NCI-H524 treated with DMSO at 0.1 percent for 48 hours (cell line): ENCODE results near the gene POU6F2.

Source experiments
- DNase-seq: peaks from one replicate; lab custom pipeline; 2025; lab: John Stamatoyannopoulos, UW

Gene POU6F2

GRCh38 chr7:39069896-39070881 lies 92.5 kb downstream of the POU6F2 start:
- no peak for DNase-seq

DNA sequence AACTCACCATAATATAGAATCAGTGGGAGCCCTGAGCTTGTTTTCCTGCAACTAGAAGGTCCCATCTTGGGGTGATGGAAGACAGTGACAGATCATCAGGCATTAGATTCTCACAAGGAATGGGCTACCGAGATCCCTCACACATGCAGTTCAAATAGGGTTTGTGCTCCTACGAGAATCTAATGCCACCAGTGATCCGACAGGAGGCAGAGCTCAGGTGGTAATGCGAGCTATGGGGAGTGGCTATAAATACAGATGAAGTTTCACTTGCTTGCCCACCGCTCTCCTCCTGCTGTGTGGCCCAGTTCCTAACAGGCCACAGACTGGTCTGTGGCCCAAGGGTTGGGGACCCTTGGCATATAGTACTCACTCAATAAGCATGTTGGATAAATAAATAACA lies 93.4 kb downstream of the POU6F2 start:
- DNase-seq, result no peak

DNA sequence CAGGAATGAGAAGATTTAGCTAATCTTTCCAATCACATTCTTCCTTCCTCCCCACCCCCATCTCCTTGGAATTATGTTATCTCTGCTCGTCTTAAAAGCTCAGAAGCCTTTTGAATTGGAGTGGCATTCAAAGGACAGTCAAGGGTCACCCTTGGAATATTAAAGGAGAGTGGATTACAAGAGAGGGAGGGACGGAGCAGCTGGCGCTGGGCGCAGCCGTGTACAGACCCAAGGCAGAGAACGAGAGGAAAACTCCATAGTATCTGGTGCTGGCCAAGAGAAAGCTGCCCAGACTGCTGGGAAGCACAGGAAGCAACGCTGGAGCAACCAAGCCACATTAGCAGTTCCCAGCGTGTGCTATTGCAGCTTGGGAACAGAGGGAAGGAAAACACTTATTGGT lies 95.7 kb downstream of the POU6F2 start:
- peak; percentile 92 for DNase-seq

- DNase-seq, result no peak
Measured at GRCh38 chr7:39075210-39075609, 97.5 kb downstream of the POU6F2 start.

- no peak for DNase-seq
Measured at GRCh38 chr7:39083781-39084180, 106.1 kb downstream of the POU6F2 start.

DNA sequence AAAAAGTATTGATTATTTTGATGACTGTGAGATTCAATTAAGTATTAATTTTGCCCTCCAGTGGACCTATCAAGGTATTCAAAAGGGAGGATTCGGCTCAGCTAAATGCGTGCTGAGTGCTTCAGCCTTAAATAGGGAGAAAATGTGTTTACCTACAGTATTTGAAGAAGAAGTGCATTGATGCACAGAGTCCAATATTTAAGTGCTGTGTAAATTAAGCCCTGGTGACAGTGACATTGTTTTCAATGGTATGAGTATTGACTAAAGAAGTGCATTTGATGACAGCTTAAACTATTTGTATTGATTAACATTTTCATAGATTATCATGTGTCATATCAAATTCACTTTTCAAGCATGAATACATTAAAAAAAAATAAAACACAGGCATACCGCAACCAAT lies 106.6 kb downstream of the POU6F2 start:
- DNase-seq, result no peak

DNA sequence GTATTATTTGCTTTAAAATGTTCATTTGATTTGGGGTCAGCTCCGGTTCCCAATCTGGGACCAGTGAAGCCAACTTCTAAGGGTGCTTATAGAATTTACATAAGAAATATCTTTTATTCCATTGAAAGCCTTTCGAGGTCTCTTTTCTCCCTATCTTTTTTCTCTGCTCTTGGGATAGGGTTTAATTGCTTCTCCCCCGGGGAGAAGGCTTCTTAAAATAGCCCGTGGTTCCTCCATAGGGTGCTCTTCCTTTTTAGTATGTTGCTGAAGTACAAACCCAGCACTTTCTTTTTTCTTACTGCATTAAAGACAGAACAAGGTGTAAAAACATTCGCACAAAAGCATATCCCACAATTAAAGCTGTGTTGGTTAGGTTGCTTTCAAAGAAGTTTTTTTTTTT lies 107.5 kb downstream of the POU6F2 start:
- no peak for DNase-seq

- peak; percentile 75 for DNase-seq
Measured at GRCh38 chr7:39085590-39086049, 107.9 kb downstream of the POU6F2 start.

DNA sequence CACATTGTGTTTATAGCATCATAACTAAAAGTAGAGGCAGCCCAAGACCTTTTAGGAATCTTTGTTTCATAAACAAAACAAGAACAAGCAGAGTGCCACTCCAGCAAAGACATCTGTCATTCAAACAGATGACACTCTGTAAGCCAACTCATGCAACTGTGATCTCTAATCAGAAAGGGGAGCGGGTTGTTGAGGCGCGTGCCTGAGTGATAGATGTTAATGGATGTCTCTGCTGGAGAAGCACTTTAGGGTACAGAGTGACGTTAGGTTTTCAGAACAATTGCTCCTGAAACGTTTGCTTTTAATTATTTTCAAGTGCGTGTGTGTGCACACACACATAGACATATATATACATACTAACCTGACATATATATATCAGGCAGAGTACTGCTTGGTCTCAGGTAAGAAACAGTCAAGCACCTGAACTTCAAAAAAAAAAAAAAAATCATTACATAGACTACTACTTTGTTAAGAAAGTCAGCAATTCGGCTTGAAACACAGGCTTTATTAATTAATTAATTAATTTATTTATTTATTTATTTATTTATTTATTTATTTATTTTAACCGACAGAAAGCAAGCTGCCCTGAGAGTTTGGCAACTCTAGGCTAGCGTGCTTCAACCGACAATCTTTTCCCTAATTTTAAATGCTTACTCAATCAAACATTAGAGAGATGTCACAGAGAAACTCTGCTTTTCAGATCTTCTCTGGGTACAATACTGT lies 109.1 kb downstream of the POU6F2 start:
- no peak for DNase-seq

- peak; percentile 76 for DNase-seq
Measured at GRCh38 chr7:39088730-39089593, 111.3 kb downstream of the POU6F2 start.

DNA sequence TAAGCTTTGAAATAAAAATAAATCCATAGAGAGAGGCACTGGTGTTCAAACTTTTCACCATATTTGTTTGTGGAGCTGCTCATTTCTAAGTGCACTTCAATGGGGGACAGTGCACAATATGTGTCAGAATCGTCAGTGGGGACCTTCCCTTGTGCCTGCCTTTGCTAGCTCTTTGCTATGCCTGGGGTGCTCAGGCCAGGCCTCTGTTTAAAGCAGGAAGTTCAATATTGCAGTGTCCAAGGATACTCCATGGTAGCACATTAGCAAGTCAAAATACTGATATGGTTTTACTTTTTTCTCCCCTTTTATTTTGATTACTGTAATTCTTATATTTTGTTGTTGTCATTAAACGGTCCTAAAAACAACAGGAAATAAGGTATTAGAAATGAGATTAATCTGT lies 113.4 kb downstream of the POU6F2 start:
- no peak for DNase-seq

GRCh38 chr7:39091774-39092173 lies 114.1 kb downstream of the POU6F2 start:
- DNase-seq, result no peak

- no peak for DNase-seq
Measured at GRCh38 chr7:39094731-39095130, 117.0 kb downstream of the POU6F2 start.

DNA sequence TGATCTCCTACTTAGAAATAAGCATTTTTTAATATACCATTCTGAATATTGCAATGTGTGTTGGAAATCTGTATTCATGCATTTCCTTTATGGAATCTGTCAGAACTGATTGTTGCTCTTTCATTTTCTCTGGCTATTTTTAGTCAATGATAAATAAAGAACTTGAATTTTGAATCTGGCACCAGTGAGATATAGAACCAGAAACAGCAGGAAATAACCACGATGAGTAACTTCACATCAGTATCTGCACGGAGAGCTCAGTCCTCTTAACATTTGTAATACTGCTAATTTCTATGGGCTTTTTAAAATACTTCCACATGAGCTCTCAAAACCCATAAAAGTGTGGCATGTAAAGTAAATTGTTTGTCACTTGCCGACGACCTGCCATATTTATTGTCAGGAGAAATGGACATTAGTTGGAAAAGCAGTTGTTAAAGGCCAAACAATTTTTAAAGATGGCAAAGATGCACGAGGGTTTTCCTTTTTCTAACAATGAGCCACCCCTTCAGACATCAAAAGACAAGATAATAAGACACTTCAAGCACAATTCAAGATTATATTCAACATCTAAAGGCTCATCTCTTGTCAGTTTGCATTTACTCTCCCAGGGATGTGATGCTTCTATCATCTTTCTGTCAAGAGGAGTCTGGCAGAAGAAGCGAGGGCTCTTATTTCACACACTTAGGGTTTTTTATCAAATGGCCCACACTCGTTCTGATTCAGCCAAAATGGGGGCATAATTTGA lies 118.3 kb downstream of the POU6F2 start:
- DNase-seq, result no peak

GRCh38 chr7:39098506-39098905 lies 120.8 kb downstream of the POU6F2 start:
- DNase-seq, result no peak

DNA sequence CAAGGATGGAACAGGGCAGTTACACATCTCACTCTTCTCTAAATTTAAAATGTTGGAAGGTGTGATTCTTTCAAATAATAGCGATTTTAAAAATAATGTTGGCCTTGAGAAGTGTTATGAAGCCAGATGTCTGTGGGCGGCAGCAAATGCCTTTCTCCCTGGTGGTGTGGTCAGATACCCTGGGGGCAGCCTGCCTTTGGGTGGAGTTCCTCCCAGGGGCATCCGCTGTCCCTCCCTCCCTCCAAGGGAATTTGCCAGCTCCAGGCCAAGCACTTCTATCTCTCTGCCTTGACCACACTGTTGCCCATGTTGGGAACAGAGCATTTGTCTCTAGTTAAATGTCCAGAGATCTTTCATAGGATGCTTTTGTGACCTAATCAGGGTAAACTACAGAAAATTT lies 121.4 kb downstream of the POU6F2 start:
- no peak for DNase-seq

GRCh38 chr7:39100270-39100669 lies 122.6 kb downstream of the POU6F2 start:
- DNase-seq, result no peak

- DNase-seq, result no peak
Measured at GRCh38 chr7:39102234-39102633, 124.5 kb downstream of the POU6F2 start.

DNA sequence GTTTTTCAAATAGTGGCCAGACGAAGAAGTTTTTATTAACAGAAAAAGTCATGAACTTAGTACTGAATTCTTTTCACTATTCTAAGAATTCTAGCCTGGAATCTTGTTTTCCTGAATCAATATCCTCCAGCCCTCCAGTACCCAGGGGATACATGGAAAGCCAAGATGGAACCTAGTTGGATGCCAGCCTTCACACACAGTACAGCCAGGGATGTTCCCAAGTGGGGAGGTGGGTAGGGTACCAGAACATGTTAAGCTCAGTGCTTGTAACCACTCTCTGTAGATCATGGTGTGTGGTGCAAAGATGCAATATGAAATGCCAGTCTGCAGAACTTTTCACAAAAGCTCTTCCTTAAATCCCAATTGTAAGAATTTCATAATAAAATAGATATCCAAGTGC lies 128.0 kb downstream of the POU6F2 start:
- DNase-seq, result no peak

GRCh38 chr7:39125846-39126245 lies 148.1 kb downstream of the POU6F2 start:
- DNase-seq, result no peak

DNA sequence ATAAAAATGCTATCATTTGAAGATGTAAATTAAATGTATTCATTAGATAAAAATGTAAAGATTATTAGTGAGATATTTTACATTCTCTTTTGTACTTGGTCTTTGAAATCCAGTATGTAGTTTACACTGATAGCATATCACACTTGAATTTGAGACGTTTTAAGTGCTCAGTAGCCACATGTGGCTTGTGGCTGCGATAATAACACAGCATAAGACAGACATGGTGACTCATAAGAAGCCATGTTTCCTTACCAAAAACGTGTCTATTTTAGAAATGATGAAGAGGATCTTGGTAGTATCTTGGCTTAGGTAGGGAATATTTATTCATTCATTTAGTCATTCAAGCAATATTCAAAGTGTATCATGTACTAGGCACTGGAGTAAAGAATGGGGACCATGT lies 149.3 kb downstream of the POU6F2 start:
- DNase-seq, result no peak
